Osteoblast (primary cell): ENCODE data around the gene ACOT7. TPM values are rescaled to one million over a fixed set of nuclear protein-coding genes. Genes with fewer than 3 reads are reported as not detected.

Experiments used
- DNase-seq: peaks from one replicate; pipeline ENCODE4 v3.0.0; 2011; ENCODE audit warnings: low spot score, mixed read lengths; ENCODE audit not compliant: insufficient read length; ENCODE audit errors: missing footprints
- H2AFZ ChIP-seq: 2 replicates; pipeline ENCODE4 v1.6.0; 2011; ENCODE audit warnings: mild to moderate bottlenecking, low read length
- H3K27ac ChIP-seq: 2 replicates; pipeline ENCODE4 v1.5.1; 2011; ENCODE audit warnings: mild to moderate bottlenecking, low read depth, low read length, moderate library complexity
- H3K27me3 ChIP-seq: 2 replicates; pipeline ENCODE4 v1.6.0; 2012; ENCODE audit warnings: mild to moderate bottlenecking, control low read depth, inconsistent platforms, low read length, moderate library complexity; ENCODE audit not compliant: insufficient read depth
- H3K36me3 ChIP-seq: 2 replicates; pipeline ENCODE4 v1.5.1; 2011; ENCODE audit warnings: mild to moderate bottlenecking, low read length, control low read depth, moderate library complexity; ENCODE audit not compliant: insufficient read depth
- H3K4me1 ChIP-seq: 2 replicates; pipeline ENCODE4 v1.5.1; 2011; ENCODE audit warnings: mild to moderate bottlenecking, low read length, control low read depth, moderate library complexity; ENCODE audit not compliant: insufficient read depth
- H3K4me2 ChIP-seq: 2 replicates; pipeline ENCODE4 v1.6.0; 2011; ENCODE audit warnings: mild to moderate bottlenecking, low read length; ENCODE audit not compliant: insufficient read depth
- H3K4me3 ChIP-seq: fragments of 200-600 bp; sonication (generic); 3 replicates; pipeline ENCODE4 v1.5.1; 2012; ENCODE audit warnings: mild to moderate bottlenecking, low read length, inconsistent platforms; ENCODE audit not compliant: insufficient read depth
- H3K79me2 ChIP-seq: 2 replicates; pipeline ENCODE4 v1.6.0; 2012; ENCODE audit warnings: mild to moderate bottlenecking, low read length, control low read depth, inconsistent platforms; ENCODE audit not compliant: insufficient read depth
- H3K9me3 ChIP-seq: 2 replicates; pipeline ENCODE4 v1.5.1; 2011; ENCODE audit warnings: low read depth, low read length, control low read depth
- H4K20me1 ChIP-seq: 2 replicates; pipeline ENCODE4 v1.6.0; 2012; ENCODE audit warnings: mild to moderate bottlenecking, low read length, control low read depth; ENCODE audit not compliant: insufficient read depth
- CTCF ChIP-seq: IDR thresholded peaks from 2 replicates; pipeline ENCODE4 v1.5.1; 2011; ENCODE audit warnings: mild to moderate bottlenecking, low read depth, low read length, moderate library complexity; ENCODE audit errors: extremely low read depth
- total RNA-seq: library from RNA; depleted of rRNA; stranded (reverse); fragments of >200 nt; gene quantifications from 2 replicates; pipeline ENCODE4 v1.2.3, GENCODE V29; 2012

ACOT7 gene
- total RNA-seq, 1 donor, result 10.9 TPM

GRCh38 chr1:6286266-6286665 lies 107.3 kb downstream of the ACOT7 start:
- no peaks in the 10 kb centered on the region for H3K27me3 ChIP-seq
- H3K36me3 ChIP-seq, result no peaks in the 10 kb centered on the region
- no peak overlapping the region for H3K27ac ChIP-seq
- H3K4me1 ChIP-seq, result no peaks in the 10 kb centered on the region
- no peak for DNase-seq
- H3K4me3 ChIP-seq, result no peak overlapping the region
- H2AFZ ChIP-seq, result no peak overlapping the region
- no peaks in the 10 kb centered on the region for H3K79me2 ChIP-seq
- H3K9me3 ChIP-seq, result no peaks in the 10 kb centered on the region
- H4K20me1 ChIP-seq, result no peaks in the 10 kb centered on the region
- no peak for TF ChIP-seq CTCF
- H3K4me2 ChIP-seq, result no peak overlapping the region

- no peaks in the 10 kb centered on the region for H3K79me2 ChIP-seq
- H2AFZ ChIP-seq, result no peak overlapping the region
- H3K9me3 ChIP-seq, result no peaks in the 10 kb centered on the region
- no peak overlapping the region for H3K4me3 ChIP-seq
- no peak for DNase-seq
- TF ChIP-seq CTCF, result no peak
- H4K20me1 ChIP-seq, result no peaks in the 10 kb centered on the region
- no peaks in the 10 kb centered on the region for H3K27me3 ChIP-seq
- H3K36me3 ChIP-seq, result no peaks in the 10 kb centered on the region
- H3K27ac ChIP-seq, result no peak overlapping the region
- H3K4me2 ChIP-seq, result no peak overlapping the region
- H3K4me1 ChIP-seq, result no peaks in the 10 kb centered on the region
Measured at GRCh38 chr1:6285336-6285735, 108.2 kb downstream of the ACOT7 start.

GRCh38 chr1:6282577-6283270 lies 110.8 kb downstream of the ACOT7 start:
- Histone ChIP-seq H3K79me2 (no peaks in the 10 kb centered on the region), H3K4me1 (no peaks in the 10 kb centered on the region), H3K36me3 (no peaks in the 10 kb centered on the region), H3K4me3 (no peak overlapping the region), H2AFZ (no peak overlapping the region), H3K9me3 (no peaks in the 10 kb centered on the region), H3K27me3 (no peaks in the 10 kb centered on the region), H3K4me2 (no peak overlapping the region), H4K20me1 (no peaks in the 10 kb centered on the region), H3K27ac (no peak overlapping the region)
- TF ChIP-seq CTCF, result no peak
- DNase-seq, result no peak

GRCh38 chr1:6281511-6282402 lies 111.8 kb downstream of the ACOT7 start:
- Histone ChIP-seq H3K4me2 (no peak overlapping the region), H3K79me2 (no peaks in the 10 kb centered on the region), H3K27ac (no peak overlapping the region), H3K4me3 (no peak overlapping the region), H4K20me1 (no peaks in the 10 kb centered on the region), H3K36me3 (no peaks in the 10 kb centered on the region), H3K27me3 (no peaks in the 10 kb centered on the region), H3K9me3 (no peaks in the 10 kb centered on the region), H2AFZ (no peak overlapping the region), H3K4me1 (peaks cover 1% of the 10 kb centered on the region)
- TF ChIP-seq CTCF, result no peak
- no peak for DNase-seq
